Vagina (tissue), 1 donor: ENCODE data around the gene ZNF397. TPM values are rescaled to one million over a fixed set of nuclear protein-coding genes. Genes with fewer than 3 reads are reported as not detected.

ENCODE experiments used
- total RNA-seq: library from RNA; depleted of rRNA; stranded (reverse); fragments of >200 nt; gene quantifications from one replicate; pipeline ENCODE4 v1.2.3, GENCODE V29; 2016

Gene ZNF397
- total RNA-seq, 1 donor from 2014 or later: 31.9 TPM

Other genes starting within 250 kb of the ZNF397 start
- gene MAPRE2, start 199.6 kb upstream of the ZNF397 start, total RNA-seq: 21.4 TPM
- gene ZSCAN30, start 49.2 kb downstream of the ZNF397 start, total RNA-seq: 19.4 TPM
- gene ZNF24, start 103.4 kb downstream of the ZNF397 start, total RNA-seq: 24.8 TPM
- 0.98 TPM for gene ZNF396, start 136.3 kb downstream of the ZNF397 start, total RNA-seq